ENCODE results near the gene NTN1. TPM values are rescaled to one million over a fixed set of nuclear protein-coding genes. Genes with fewer than 3 reads are reported as not detected.

Gene NTN1
- polyA plus RNA-seq, 1 donor from 2014 or later: 16.2 TPM

DNA sequence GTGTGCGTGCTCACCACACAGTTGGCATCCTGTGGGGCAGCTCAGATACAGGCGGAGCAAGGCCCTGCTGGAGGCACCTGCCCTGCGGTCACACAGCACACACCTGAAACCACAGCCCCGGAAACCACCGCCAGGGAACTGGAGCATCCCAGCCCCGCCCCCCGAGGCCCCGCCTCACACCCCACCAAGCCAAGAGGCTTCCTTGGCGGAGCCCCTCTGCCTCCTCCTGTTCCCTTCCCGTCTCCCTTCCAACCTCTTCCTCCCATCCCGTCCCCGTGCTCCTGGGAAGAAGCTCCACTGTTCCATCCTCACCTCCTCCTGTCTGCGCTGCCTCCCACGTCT lies 205.5 kb downstream of the NTN1 start:
- H2AFZ ChIP-seq (ENCODE audit: low read depth, low read length): no peak overlapping the region
- H3K79me2 ChIP-seq (replicated peaks; ENCODE audit: insufficient read depth, low read length): no peaks in the 10 kb centered on the region
- no peak overlapping the region for H3K4me3 ChIP-seq (ENCODE audit: low read length)
- H4K20me1 ChIP-seq (ENCODE audit: insufficient read depth): no peaks in the 10 kb centered on the region
- H3K9me3 ChIP-seq (ENCODE audit: low read length): no peaks in the 10 kb centered on the region
- no peak overlapping the region for H3K27ac ChIP-seq (ENCODE audit: low read length)
- no peaks in the 10 kb centered on the region for H3F3A ChIP-seq (ENCODE audit: insufficient read depth, low read length, poor library complexity, severe bottlenecking)
- no peak overlapping the region for H3K4me2 ChIP-seq (ENCODE audit: low read length)
- no peaks in the 10 kb centered on the region for H3K36me3 ChIP-seq (ENCODE audit: insufficient read depth, low read length)
- H3K9ac ChIP-seq (ENCODE audit: low read length): no peak overlapping the region
- H3K27me3 ChIP-seq (ENCODE audit: insufficient read depth, low read depth, low read length): no peaks in the 10 kb centered on the region
- TF ChIP-seq RAD21 (conservative IDR thresholded peaks at IDR 0.05) (no peak), POLR2AphosphoS5 (IDR thresholded peaks at IDR 0.05) (no peak), MXI1 (conservative IDR thresholded peaks at IDR 0.05; ENCODE audit: poor library complexity, severe bottlenecking) (no peak), TAF1 (IDR thresholded peaks at IDR 0.05; ENCODE audit: low read depth) (no peak), EZH2 (IDR thresholded peaks at IDR 0.05; ENCODE audit: borderline replicate concordance, insufficient read depth, low read length, poor library complexity, severe bottlenecking) (no peak)
- no peaks in the 10 kb centered on the region for H3K9me2 ChIP-seq (ENCODE audit: insufficient read depth, low read length)

DNA sequence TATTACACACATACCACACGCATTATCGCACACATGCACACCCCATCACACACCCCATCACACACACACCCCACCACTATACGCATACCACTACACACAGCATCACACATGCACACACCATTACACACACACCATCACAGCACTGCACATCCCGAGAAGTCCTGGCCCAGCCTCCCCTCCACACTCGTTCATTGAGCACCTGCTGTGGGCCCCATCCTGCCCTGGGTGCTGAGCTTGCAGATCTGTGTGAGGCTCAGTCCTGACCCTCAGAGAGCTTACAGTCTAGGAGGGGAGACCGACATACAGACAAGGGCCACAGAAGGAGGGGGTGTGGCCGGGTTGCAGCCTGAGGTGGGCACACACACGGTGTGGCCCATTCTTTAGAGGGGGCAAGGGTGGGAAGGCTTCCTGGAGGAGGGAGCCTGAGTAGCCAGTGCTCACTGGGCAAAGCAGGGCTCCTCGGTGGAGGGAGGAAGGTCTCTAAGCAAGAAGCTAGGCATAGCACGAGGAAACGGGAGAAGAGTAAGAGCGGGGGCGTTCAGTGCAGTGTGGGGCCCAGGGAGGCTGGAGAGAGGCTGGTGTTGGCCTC lies 206.6 kb downstream of the NTN1 start:
- Histone ChIP-seq H3K9me3 (ENCODE audit: low read length) (no peaks in the 10 kb centered on the region), H3K36me3 (ENCODE audit: insufficient read depth, low read length) (no peaks in the 10 kb centered on the region), H3K9me2 (ENCODE audit: insufficient read depth, low read length) (no peaks in the 10 kb centered on the region), H3K4me3 (ENCODE audit: low read length) (no peak overlapping the region), H3K27me3 (ENCODE audit: insufficient read depth, low read depth, low read length) (no peaks in the 10 kb centered on the region), H4K20me1 (ENCODE audit: insufficient read depth) (no peaks in the 10 kb centered on the region), H2AFZ (ENCODE audit: low read depth, low read length) (no peak overlapping the region), H3K9ac (ENCODE audit: low read length) (no peak overlapping the region), H3K4me2 (ENCODE audit: low read length) (no peak overlapping the region), H3K27ac (ENCODE audit: low read length) (no peak overlapping the region), H3K79me2 (replicated peaks; ENCODE audit: insufficient read depth, low read length) (no peaks in the 10 kb centered on the region), H3F3A (ENCODE audit: insufficient read depth, low read length, poor library complexity, severe bottlenecking) (no peaks in the 10 kb centered on the region)
- TF ChIP-seq MXI1 (conservative IDR thresholded peaks at IDR 0.05; ENCODE audit: poor library complexity, severe bottlenecking): no peak
- TF ChIP-seq, protein P1, sequence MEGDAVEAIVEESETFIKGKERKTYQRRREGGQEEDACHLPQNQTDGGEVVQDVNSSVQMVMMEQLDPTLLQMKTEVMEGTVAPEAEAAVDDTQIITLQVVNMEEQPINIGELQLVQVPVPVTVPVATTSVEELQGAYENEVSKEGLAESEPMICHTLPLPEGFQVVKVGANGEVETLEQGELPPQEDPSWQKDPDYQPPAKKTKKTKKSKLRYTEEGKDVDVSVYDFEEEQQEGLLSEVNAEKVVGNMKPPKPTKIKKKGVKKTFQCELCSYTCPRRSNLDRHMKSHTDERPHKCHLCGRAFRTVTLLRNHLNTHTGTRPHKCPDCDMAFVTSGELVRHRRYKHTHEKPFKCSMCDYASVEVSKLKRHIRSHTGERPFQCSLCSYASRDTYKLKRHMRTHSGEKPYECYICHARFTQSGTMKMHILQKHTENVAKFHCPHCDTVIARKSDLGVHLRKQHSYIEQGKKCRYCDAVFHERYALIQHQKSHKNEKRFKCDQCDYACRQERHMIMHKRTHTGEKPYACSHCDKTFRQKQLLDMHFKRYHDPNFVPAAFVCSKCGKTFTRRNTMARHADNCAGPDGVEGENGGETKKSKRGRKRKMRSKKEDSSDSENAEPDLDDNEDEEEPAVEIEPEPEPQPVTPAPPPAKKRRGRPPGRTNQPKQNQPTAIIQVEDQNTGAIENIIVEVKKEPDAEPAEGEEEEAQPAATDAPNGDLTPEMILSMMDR (IDR thresholded peaks at IDR 0.05; ENCODE audit: poor library complexity, severe bottlenecking): no peak

DNA sequence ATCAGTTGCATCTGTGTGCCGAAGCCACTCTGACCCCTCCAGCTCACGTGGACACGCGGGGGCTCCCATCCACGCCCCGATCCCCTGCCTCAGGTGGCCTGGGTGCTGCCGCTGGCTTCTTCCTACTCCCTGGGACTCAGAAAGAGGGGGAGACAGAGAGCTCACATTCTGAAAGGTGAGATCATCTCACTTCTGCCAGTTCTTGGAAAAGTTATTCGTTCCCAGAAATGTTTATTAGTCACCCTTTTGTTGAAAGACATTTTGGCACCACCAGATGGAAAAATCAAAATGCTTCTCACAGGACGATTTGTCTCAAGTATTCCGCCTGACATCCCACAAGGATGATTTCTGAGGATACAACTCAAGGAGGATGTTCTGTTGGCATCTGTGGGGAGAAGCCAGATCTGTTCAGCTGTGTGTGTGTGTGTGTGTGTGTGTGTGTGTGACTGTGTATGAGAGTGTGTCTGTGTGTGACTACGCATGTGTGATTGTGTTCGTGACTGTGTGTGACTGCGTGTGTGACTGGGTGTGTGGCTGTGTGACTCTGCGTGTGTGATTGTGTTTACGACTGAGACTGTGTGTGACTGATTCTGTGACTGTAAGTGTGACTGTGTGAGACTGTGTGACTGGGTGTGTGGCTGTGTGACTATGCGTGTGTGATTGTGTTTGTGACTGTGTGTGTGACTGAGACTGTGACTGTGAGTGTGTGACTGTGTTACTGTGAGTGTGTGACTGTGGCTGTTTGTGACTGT lies 207.3 kb downstream of the NTN1 start:
- Histone ChIP-seq H3K27me3 (ENCODE audit: insufficient read depth, low read depth, low read length) (no peaks in the 10 kb centered on the region), H3F3A (ENCODE audit: insufficient read depth, low read length, poor library complexity, severe bottlenecking) (no peaks in the 10 kb centered on the region), H3K9me3 (ENCODE audit: low read length) (no peaks in the 10 kb centered on the region), H3K79me2 (replicated peaks; ENCODE audit: insufficient read depth, low read length) (no peaks in the 10 kb centered on the region), H3K36me3 (ENCODE audit: insufficient read depth, low read length) (no peaks in the 10 kb centered on the region), H4K20me1 (ENCODE audit: insufficient read depth) (no peaks in the 10 kb centered on the region), H3K4me3 (ENCODE audit: low read length) (no peak overlapping the region), H3K4me2 (ENCODE audit: low read length) (no peak overlapping the region), H2AFZ (ENCODE audit: low read depth, low read length) (no peak overlapping the region), H3K27ac (ENCODE audit: low read length) (no peak overlapping the region), H3K9me2 (ENCODE audit: insufficient read depth, low read length) (no peaks in the 10 kb centered on the region), H3K9ac (ENCODE audit: low read length) (no peak overlapping the region)
- TF ChIP-seq, protein P1 (IDR thresholded peaks at IDR 0.05; ENCODE audit: poor library complexity, severe bottlenecking): no peak
- TF ChIP-seq, protein P2, sequence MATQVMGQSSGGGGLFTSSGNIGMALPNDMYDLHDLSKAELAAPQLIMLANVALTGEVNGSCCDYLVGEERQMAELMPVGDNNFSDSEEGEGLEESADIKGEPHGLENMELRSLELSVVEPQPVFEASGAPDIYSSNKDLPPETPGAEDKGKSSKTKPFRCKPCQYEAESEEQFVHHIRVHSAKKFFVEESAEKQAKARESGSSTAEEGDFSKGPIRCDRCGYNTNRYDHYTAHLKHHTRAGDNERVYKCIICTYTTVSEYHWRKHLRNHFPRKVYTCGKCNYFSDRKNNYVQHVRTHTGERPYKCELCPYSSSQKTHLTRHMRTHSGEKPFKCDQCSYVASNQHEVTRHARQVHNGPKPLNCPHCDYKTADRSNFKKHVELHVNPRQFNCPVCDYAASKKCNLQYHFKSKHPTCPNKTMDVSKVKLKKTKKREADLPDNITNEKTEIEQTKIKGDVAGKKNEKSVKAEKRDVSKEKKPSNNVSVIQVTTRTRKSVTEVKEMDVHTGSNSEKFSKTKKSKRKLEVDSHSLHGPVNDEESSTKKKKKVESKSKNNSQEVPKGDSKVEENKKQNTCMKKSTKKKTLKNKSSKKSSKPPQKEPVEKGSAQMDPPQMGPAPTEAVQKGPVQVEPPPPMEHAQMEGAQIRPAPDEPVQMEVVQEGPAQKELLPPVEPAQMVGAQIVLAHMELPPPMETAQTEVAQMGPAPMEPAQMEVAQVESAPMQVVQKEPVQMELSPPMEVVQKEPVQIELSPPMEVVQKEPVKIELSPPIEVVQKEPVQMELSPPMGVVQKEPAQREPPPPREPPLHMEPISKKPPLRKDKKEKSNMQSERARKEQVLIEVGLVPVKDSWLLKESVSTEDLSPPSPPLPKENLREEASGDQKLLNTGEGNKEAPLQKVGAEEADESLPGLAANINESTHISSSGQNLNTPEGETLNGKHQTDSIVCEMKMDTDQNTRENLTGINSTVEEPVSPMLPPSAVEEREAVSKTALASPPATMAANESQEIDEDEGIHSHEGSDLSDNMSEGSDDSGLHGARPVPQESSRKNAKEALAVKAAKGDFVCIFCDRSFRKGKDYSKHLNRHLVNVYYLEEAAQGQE (IDR thresholded peaks at IDR 0.05; ENCODE audit: borderline replicate concordance): no peak
- no peak for TF ChIP-seq TAF1 (IDR thresholded peaks at IDR 0.05; ENCODE audit: low read depth)
- no peak for TF ChIP-seq EP300 (conservative IDR thresholded peaks at IDR 0.05; ENCODE audit: poor library complexity, severe bottlenecking)
- no peak for TF ChIP-seq RAD21 (conservative IDR thresholded peaks at IDR 0.05)
- TF ChIP-seq POLR2AphosphoS5 (IDR thresholded peaks at IDR 0.05): no peak
- TF ChIP-seq EZH2 (IDR thresholded peaks at IDR 0.05; ENCODE audit: borderline replicate concordance, insufficient read depth, low read length, poor library complexity, severe bottlenecking): no peak
- no peak for TF ChIP-seq SMC3 (conservative IDR thresholded peaks at IDR 0.05; ENCODE audit: poor library complexity)
- no peak for TF ChIP-seq MXI1 (conservative IDR thresholded peaks at IDR 0.05; ENCODE audit: poor library complexity, severe bottlenecking)

Measured in neural cell (in vitro differentiated cells).